GM18499 (cell line): ENCODE data around the gene LRRC52.

Experiments
- ATAC-seq: cut with Tn5 transposase; IDR thresholded peaks from one replicate; pipeline ENCODE4 v1.9.1; 2021; ENCODE audit warnings: moderate number of reproducible peaks; ENCODE audit not compliant: insufficient read depth, unreplicated experiment

Gene LRRC52

GRCh38 chr1:165536016-165536415 is 7.8 kb upstream of the LRRC52 start:
- ATAC-seq: no peak

DNA sequence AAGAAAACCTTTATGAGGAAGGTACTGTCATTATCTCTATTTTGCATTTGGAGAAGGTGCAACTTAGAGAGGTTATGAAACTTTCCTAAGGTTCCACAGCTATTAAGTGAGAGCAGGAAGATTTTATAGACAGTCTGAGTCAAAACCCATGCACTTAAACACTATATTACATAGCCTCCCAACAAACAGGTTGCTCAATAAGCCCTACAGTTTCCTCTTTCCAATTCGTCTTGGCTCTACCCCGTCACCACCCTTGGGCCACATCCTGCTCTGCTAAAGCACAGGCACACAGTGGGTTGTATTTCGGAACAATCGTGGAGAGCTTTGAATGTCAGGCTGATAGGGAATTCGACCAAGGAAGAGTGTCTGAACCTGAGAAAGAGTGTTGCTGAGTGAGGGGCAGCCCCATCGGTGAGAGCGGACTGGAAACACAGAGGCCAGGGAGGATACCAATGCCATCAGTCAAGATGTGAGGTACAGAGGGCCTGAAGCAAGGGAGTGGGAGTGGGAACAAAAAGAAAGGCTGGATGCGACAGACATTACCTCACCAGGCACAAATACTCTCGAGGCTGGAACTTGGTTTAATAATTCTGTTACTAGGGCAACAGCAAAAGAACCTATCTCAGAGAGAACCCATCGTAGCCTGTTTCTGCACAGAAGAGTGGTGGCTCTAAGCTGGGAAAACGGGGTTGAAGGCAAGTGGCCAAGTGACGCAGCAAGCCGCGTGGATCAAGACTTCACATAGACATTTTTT is 6.3 kb upstream of the LRRC52 start:
- no peak for ATAC-seq

DNA sequence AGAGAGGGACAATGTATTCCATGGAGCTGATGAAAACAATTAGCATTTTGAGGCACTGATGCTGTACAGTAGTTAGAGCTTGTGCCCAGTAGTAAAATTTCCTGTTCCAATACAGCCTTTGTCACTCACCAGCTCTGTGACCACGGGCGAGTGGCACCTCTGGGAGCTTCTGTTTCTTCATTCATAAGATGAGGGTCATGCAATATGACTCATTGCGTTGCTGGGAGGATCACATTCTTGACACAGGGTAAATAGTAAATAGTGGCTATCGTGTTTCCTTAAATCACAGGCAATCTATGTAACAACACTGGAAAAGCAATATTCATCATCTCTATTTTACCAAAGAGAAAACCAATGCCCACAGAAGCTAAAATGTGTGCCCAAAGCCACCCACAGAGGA is 4.5 kb upstream of the LRRC52 start:
- no peak for ATAC-seq

GRCh38 chr1:165539908-165540307 is 3.9 kb upstream of the LRRC52 start:
- no peak for ATAC-seq

DNA sequence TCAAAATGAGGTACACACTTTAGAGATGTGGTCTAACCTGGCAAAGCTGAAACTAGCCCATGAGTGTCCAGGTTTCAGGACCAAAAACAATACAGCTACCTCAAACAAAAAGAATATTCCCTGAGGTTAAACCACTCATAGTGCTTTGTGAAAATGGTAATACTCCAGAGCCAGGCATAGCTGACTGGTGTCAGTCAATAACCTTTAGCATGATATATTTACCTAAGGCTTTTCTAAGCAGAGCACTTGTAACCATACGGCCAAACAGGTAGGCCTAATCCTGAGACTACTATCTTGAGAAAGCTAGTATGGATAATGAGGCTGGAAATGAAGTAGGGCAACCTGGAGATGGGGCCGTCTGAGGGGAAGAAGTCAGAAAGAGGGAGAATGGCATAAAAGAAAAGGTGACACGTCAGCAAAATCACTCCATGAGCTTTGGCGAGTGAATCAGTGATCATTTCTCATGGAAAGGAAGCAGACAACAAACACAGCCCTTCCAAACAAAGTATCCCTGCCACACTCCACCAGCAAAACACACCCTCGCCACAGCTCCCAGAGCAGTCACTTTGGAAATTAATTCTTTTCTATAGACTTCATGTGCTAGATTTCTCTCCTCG is 1.7 kb upstream of the LRRC52 start:
- ATAC-seq: no peak

- no peak for ATAC-seq
Observed at GRCh38 chr1:165542647-165543046, 1.2 kb upstream of the LRRC52 start.

- ATAC-seq: no peak
Observed at GRCh38 chr1:165544996-165545395, 1.2 kb downstream of the LRRC52 start.

DNA sequence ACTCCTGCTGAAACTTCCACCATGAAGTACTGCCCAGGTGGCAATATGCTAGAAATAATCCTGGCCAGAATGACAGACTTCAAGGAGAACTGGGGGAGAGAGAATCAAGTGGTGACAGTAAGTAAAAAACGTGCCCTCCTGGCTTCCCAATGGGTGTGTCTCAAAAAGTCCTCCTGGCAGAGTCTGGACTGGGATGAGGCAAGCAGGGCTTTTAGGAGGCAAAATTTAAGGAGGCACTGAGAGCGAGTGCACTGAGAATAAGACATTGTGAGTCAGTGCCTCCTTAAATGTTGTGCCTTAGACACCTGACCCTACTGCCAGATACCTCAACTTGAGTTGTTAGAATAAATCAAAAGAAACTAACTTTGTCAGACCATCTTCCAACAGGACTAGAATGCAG is 2.2 kb downstream of the LRRC52 start:
- ATAC-seq: no peak

- ATAC-seq: no peak
Observed at GRCh38 chr1:165549973-165550372, 6.2 kb downstream of the LRRC52 start.

GRCh38 chr1:165551469-165551868 is 7.7 kb downstream of the LRRC52 start:
- no peak for ATAC-seq

DNA sequence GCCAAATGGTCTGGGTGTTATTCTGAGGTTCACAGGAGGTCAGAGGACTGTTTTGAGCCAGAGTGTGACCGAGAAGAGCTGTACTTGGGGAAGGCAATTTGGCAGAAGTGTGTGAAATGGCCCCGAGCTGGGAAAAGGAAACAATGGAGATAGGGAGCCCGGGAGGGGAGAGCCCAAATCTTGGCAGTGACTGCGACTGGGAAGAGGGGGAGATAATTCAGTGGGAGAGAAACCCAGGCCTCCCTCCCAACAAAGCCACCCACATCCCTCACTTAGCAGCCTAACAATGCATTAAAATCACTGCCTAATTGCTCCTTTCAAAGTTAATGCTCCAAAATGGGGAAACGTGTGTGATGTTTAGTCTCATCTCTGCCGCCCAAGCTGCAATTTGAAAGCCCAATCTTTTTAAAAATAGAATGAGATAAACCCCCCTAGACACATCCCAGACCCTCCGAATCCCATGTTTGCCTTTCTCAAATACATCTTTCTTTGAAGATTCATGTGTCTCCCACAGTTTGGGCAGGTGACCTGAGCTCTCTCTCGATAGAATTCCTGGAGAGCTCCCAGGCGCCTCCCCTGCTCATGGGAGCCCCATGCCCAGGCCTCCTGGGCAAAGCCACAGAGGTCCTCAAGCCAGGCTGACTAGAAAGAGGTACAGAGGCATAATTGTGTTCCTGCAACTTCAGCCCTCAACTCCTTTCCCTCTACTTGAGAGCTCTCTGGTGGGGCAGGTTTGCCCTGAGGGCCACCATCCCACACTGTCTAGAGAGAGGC is 17.3 kb downstream of the LRRC52 start:
- ATAC-seq: no peak

DNA sequence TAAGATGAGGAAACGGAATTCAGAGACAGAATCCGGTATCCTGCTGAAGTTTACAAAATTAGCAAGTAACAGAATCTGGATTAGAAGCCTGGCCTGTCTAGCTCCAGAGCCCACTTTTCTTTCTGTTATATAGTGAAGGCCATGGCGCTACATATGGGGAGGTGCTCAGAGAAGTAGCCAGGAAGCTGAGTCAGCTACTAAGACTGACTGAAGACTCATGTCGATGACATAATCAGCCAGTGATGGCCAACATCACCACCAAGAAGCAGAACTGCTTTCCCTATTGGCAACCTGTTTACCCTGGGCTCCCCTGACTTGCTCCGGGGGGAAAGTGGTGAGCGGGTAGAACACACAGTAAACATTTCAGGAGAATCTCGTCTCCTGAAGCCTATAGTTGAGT is 18.8 kb downstream of the LRRC52 start:
- no peak for ATAC-seq

DNA sequence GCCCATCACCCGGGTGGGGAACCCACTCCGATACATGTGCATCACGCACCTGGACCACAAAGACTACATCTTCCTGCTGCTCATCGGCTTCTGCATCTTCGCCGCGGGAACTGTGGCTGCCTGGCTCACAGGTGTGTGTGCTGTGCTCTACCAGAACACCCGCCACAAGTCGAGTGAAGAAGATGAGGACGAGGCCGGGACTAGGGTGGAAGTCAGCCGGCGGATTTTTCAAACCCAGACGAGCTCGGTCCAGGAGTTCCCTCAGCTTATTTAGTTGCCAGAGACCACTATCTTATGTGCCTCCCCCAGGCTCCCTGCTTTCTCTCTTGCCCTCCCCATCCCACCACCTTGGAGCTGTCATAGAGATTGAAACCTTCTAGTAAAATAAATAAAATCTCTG is 19.8 kb downstream of the LRRC52 start:
- ATAC-seq: no peak

- no peak for ATAC-seq
Observed at GRCh38 chr1:165564561-165564960, 20.8 kb downstream of the LRRC52 start.

GRCh38 chr1:165565751-165566490 is 22.1 kb downstream of the LRRC52 start:
- no peak for ATAC-seq

GRCh38 chr1:165570078-165570477 is 26.3 kb downstream of the LRRC52 start:
- no peak for ATAC-seq

- ATAC-seq: no peak
Observed at GRCh38 chr1:165573787-165574186, 30.0 kb downstream of the LRRC52 start.

GRCh38 chr1:165574295-165574694 is 30.5 kb downstream of the LRRC52 start:
- no peak for ATAC-seq

- no peak for ATAC-seq
Observed at GRCh38 chr1:165575468-165576099, 31.8 kb downstream of the LRRC52 start.

GRCh38 chr1:165576536-165576935 is 32.7 kb downstream of the LRRC52 start:
- ATAC-seq: no peak
